Panc1 (cell line): ENCODE data around the gene SDK1. TPM values are rescaled to one million over a fixed set of nuclear protein-coding genes. Genes with fewer than 3 reads are reported as not detected.

ENCODE experiments used
- ATAC-seq: fragments of 200-7000 bp; cut with Tn5 transposase; 2 replicates; pipeline ENCODE4 v1.9.1; 2020; ENCODE audit warnings: mild to moderate bottlenecking, moderate library complexity
- BruUV-seq: library from RNA; stranded (reverse); fragments of 400-500 nt; replicated peaks from 2 replicates; lab custom pipeline; 2021; lab: Mats Ljungman, UMichigan
- CTCF ChIA-PET: fragments of 300-600 bp; sonication (Branson Sonifier 250); formaldehyde crosslinking; loops from one replicate; lab custom pipeline; 2022; ENCODE audit warnings: antibody characterized with exemption; lab: Charles Lee
- POLR2A ChIA-PET: fragments of 300-600 bp; sonication (Branson Sonifier 250); formaldehyde crosslinking; loops from one replicate; lab custom pipeline; 2022; ENCODE audit warnings: antibody characterized with exemption; lab: Charles Lee
- DNase-seq: peaks from one replicate; pipeline ENCODE4 v3.0.0-alpha.2; 2010; ENCODE audit warnings: low read depth, low spot score
- H3K27ac ChIP-seq: 2 replicates; pipeline ENCODE4 v1.5.1; 2011; ENCODE audit warnings: mild to moderate bottlenecking, low read length, inconsistent platforms
- H3K27me3 ChIP-seq: fragments of 200-500 bp; sonication (Bioruptor generic); 2 replicates; pipeline ENCODE4 v1.6.0; 2014; ENCODE audit warnings: low read length, inconsistent platforms; ENCODE audit not compliant: control insufficient read depth, insufficient read depth
- H3K36me3 ChIP-seq: fragments of 200-500 bp; sonication (Bioruptor generic); 2 replicates; pipeline ENCODE4 v1.5.1; 2014; ENCODE audit warnings: inconsistent platforms, mild to moderate bottlenecking, low read length, moderate library complexity; ENCODE audit not compliant: control insufficient read depth, insufficient read depth
- H3K4me1 ChIP-seq: 2 replicates; pipeline ENCODE4 v1.5.1; 2011; ENCODE audit warnings: inconsistent platforms, mild to moderate bottlenecking, low read length, moderate library complexity; ENCODE audit not compliant: control insufficient read depth, insufficient read depth
- H3K4me3 ChIP-seq, 2 experiments: 2 replicates each; pipeline ENCODE4 v1.5.1; 2011 to 2012; ENCODE audit warnings: low read depth in 2 of 2, low read length in 2 of 2, mild to moderate bottlenecking in 2 of 2, inconsistent platforms in 1 of 2, moderate library complexity in 1 of 2
- H3K9me3 ChIP-seq: fragments of 200-500 bp; sonication (Bioruptor generic); 2 replicates; pipeline ENCODE4 v1.5.1; 2014; ENCODE audit warnings: low read depth, mild to moderate bottlenecking, inconsistent platforms, low read length, moderate library complexity; ENCODE audit not compliant: control insufficient read depth, insufficient read depth
- CTCF ChIP-seq: fragments of 450-650 bp; IDR thresholded peaks from 2 replicates; pipeline ENCODE4 v1.5.1; 2017; ENCODE audit warnings: mild to moderate bottlenecking
- POLR2AphosphoS5 ChIP-seq: IDR thresholded peaks from 2 replicates; pipeline ENCODE4 v1.6.1; 2012; ENCODE audit warnings: mild to moderate bottlenecking, low read depth, low read length, moderate library complexity
- REST ChIP-seq, 2 experiments: IDR thresholded peaks; 2 replicates each; pipeline ENCODE4 v1.6.1; 2011 to 2012; ENCODE audit warnings: low read depth in 2 of 2, control low read depth in 1 of 2, low read length in 1 of 2, mild to moderate bottlenecking in 1 of 2, moderate library complexity in 1 of 2; ENCODE audit not compliant: insufficient read depth in 1 of 2
- SIN3A ChIP-seq: IDR thresholded peaks from 2 replicates; pipeline ENCODE4 v1.6.1; 2012; ENCODE audit warnings: low read depth, mild to moderate bottlenecking, low read length, moderate library complexity, borderline replicate concordance; ENCODE audit not compliant: insufficient read depth
- TCF7L2 ChIP-seq: IDR thresholded peaks from 2 replicates; pipeline ENCODE4 v1.6.1; 2011; ENCODE audit warnings: mild to moderate bottlenecking, low read depth, low read length, inconsistent platforms
- in situ Hi-C: cut with HindIII; loops from 2 replicates; pipeline ENCODE4 v1.10.0; 2016; ENCODE audit warnings: low sequenced_read_pairs, low pct_unique_long_range_greater_than_20kb
- intact Hi-C: fragments of 100-400 bp; cut with micrococcal nuclease; formaldehyde crosslinking; loops from one replicate; pipeline ENCODE4 v1.10.0; 2022; ENCODE audit not compliant: unreplicated experiment
- total RNA-seq: library from RNA; stranded (reverse); gene quantifications from one replicate; pipeline ENCODE4 v1.2.1, GENCODE V29; 2021; ENCODE audit not compliant: unreplicated experiment

SDK1 gene
- total RNA-seq, 1 experiment from 2014 or later, result 47.4 TPM

- Histone ChIP-seq H3K27me3 (no peaks in the 10 kb centered on the region), H3K4me3 (no peak overlapping the region), H3K27ac (no peak overlapping the region), H3K4me1 (no peaks in the 10 kb centered on the region), H3K9me3 (no peaks in the 10 kb centered on the region), H3K36me3 (no peaks in the 10 kb centered on the region)
- no peak for TF ChIP-seq TCF7L2
- no peak for TF ChIP-seq REST (IDR thresholded peaks at IDR 0.05; ENCODE audit: insufficient read depth in 1 of 2, low read depth in 2 of 2, low read length in 1 of 2)
- in situ Hi-C loops (no loop called here), intact Hi-C loops (no loop called here)
- ChIA-PET POLR2A (no interaction called here), CTCF (no interaction called here)
- DNase-seq (no peak), ATAC-seq (no peak)
- BruUV-seq, result no TSS peak
These were observed 921.6 kb downstream of the SDK1 start for GRCh38 chr7:4222676-4223075.

GRCh38 chr7:4225361-4225771 is 924.3 kb downstream of the SDK1 start:
- in situ Hi-C loops, result no loop called here
- no peak overlapping the region for H3K4me3 ChIP-seq
- no peaks in the 10 kb centered on the region for H3K36me3 ChIP-seq
- no peaks in the 10 kb centered on the region for H3K4me1 ChIP-seq
- intact Hi-C loops, result no loop called here
- ATAC-seq (no peak), DNase-seq (no peak)
- no peaks in the 10 kb centered on the region for H3K27me3 ChIP-seq
- TF ChIP-seq SIN3A (no peak), TCF7L2 (no peak), POLR2AphosphoS5 (no peak), CTCF (no peak)
- H3K27ac ChIP-seq, result no peak overlapping the region
- H3K9me3 ChIP-seq, result no peaks in the 10 kb centered on the region
- CTCF ChIA-PET, result no interaction called here
- POLR2A ChIA-PET, result no interaction called here
- no TSS peak for BruUV-seq

- Histone ChIP-seq H3K27ac (no peak overlapping the region), H3K27me3 (no peaks in the 10 kb centered on the region), H3K36me3 (no peaks in the 10 kb centered on the region), H3K4me1 (no peaks in the 10 kb centered on the region), H3K4me3 (no peak overlapping the region), H3K9me3 (no peaks in the 10 kb centered on the region)
- in situ Hi-C loops, result no loop called here
- no TSS peak for BruUV-seq
- TF ChIP-seq CTCF (no peak), TCF7L2 (no peak), SIN3A (no peak), POLR2AphosphoS5 (no peak), REST (IDR thresholded peaks at IDR 0.05; ENCODE audit: insufficient read depth in 1 of 2, low read depth in 2 of 2, low read length in 1 of 2) (no peak; a peak in 1 of 4 replicates)
- DNase-seq, result no peak
- ChIA-PET POLR2A (no interaction called here), CTCF (interaction anchor here (0.6 to 1.0 kb wide), 2 partner anchors 253 to 261 kb away, joined by 3 to 5 read pairs; no protein-coding TSS in a partner anchor)
- intact Hi-C loops, result no loop called here
- ATAC-seq, result no peak
These were observed 925.0 kb downstream of the SDK1 start for GRCh38 chr7:4225881-4226523.
